PFSK-1 (cell line): ENCODE measurements around the gene TEPSIN.

Source experiments
- POLR2AphosphoS5 ChIP-seq: IDR thresholded peaks from 2 replicates; pipeline ENCODE4 v1.6.1; 2012; ENCODE audit warnings: low read depth, mild to moderate bottlenecking, control low read depth, low read length, moderate library complexity
- SIN3A ChIP-seq: IDR thresholded peaks from 2 replicates; pipeline ENCODE4 v1.6.1; 2012; ENCODE audit warnings: mild to moderate bottlenecking, low read length, moderate library complexity, borderline replicate concordance; ENCODE audit not compliant: insufficient read depth
- TF ChIP-seq, protein P1 (sequence below), 2 experiments: IDR thresholded peaks; 2 replicates each; pipeline versions ENCODE4 v1.6.1 to v1.8.0; 2011 to 2012; ENCODE audit warnings: low read depth in 2 of 2, low read length in 2 of 2, control low read depth in 1 of 2, inconsistent platforms in 1 of 2, mild to moderate bottlenecking in 1 of 2, moderate library complexity in 1 of 2; ENCODE audit not compliant: insufficient read depth in 1 of 2

- TF ChIP-seq POLR2AphosphoS5 (no peak), SIN3A (no peak)
- TF ChIP-seq, protein P1, sequence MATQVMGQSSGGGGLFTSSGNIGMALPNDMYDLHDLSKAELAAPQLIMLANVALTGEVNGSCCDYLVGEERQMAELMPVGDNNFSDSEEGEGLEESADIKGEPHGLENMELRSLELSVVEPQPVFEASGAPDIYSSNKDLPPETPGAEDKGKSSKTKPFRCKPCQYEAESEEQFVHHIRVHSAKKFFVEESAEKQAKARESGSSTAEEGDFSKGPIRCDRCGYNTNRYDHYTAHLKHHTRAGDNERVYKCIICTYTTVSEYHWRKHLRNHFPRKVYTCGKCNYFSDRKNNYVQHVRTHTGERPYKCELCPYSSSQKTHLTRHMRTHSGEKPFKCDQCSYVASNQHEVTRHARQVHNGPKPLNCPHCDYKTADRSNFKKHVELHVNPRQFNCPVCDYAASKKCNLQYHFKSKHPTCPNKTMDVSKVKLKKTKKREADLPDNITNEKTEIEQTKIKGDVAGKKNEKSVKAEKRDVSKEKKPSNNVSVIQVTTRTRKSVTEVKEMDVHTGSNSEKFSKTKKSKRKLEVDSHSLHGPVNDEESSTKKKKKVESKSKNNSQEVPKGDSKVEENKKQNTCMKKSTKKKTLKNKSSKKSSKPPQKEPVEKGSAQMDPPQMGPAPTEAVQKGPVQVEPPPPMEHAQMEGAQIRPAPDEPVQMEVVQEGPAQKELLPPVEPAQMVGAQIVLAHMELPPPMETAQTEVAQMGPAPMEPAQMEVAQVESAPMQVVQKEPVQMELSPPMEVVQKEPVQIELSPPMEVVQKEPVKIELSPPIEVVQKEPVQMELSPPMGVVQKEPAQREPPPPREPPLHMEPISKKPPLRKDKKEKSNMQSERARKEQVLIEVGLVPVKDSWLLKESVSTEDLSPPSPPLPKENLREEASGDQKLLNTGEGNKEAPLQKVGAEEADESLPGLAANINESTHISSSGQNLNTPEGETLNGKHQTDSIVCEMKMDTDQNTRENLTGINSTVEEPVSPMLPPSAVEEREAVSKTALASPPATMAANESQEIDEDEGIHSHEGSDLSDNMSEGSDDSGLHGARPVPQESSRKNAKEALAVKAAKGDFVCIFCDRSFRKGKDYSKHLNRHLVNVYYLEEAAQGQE (IDR thresholded peaks at IDR 0.05; ENCODE audit: insufficient read depth in 1 of 2, low read depth in 2 of 2, low read length in 2 of 2): no peak
Measured at GRCh38 chr17:81261096-81261495, 22.2 kb upstream of the TEPSIN start.
